Mesenchymal stem cell (in vitro differentiated cells and primary cell): Measurements from ENCODE around the gene ACSM6.

ENCODE experiments used
- DNase-seq: peaks from one replicate; pipeline ENCODE4 v3.0.0-alpha.2; 2013
- H2AFZ ChIP-seq: one replicate; pipeline ENCODE4 v1.6.1; 2013; ENCODE audit warnings: low read depth, mild to moderate bottlenecking, control low read depth, inconsistent platforms, low read length, moderate library complexity
- H2AK5ac ChIP-seq: 2 replicates; pipeline ENCODE4 v1.6.1; 2013; ENCODE audit warnings: low read length, moderate library complexity, mild to moderate bottlenecking, inconsistent platforms; ENCODE audit not compliant: severe bottlenecking
- H2BK120ac ChIP-seq: one replicate; pipeline ENCODE4 v1.6.1; 2013; ENCODE audit warnings: low read depth, mild to moderate bottlenecking, inconsistent platforms, low read length, moderate library complexity
- H2BK12ac ChIP-seq, 2 experiments: one replicate each; pipeline ENCODE4 v1.6.1; 2013; ENCODE audit warnings: inconsistent platforms in 2 of 2, low read length in 2 of 2, mild to moderate bottlenecking in 2 of 2, moderate library complexity in 2 of 2, control low read depth in 1 of 2
- H2BK15ac ChIP-seq: one replicate; pipeline ENCODE4 v1.6.1; 2013; ENCODE audit warnings: mild to moderate bottlenecking, low read depth, inconsistent platforms; ENCODE audit not compliant: poor library complexity, severe bottlenecking
- H2BK5ac ChIP-seq: 2 replicates; pipeline ENCODE4 v1.6.1; 2013; ENCODE audit warnings: low read depth, mild to moderate bottlenecking, low read length, control low read depth, inconsistent platforms; ENCODE audit not compliant: poor library complexity, severe bottlenecking
- H3K14ac ChIP-seq, 2 experiments: one replicate each; pipeline ENCODE4 v1.6.1; 2013; ENCODE audit warnings: inconsistent platforms in 2 of 2, low read length in 2 of 2, control low read depth in 1 of 2, mild to moderate bottlenecking in 1 of 2, moderate library complexity in 1 of 2
- H3K18ac ChIP-seq, 2 experiments: one replicate each; pipeline ENCODE4 v1.6.1; 2013; ENCODE audit warnings: inconsistent platforms in 2 of 2, low read length in 2 of 2, control low read depth in 1 of 2, low read depth in 1 of 2, mild to moderate bottlenecking in 1 of 2
- H3K23ac ChIP-seq, 2 experiments: one replicate each; pipeline ENCODE4 v1.6.1; 2013; ENCODE audit warnings: inconsistent platforms in 2 of 2, low read length in 2 of 2, mild to moderate bottlenecking in 2 of 2, moderate library complexity in 2 of 2, control low read depth in 1 of 2
- H3K27ac ChIP-seq: 2 replicates; pipeline ENCODE4 v1.5.1; 2013; ENCODE audit warnings: mild to moderate bottlenecking, moderate library complexity, low read length, control low read depth, inconsistent platforms; ENCODE audit not compliant: poor library complexity, severe bottlenecking
- H3K27me3 ChIP-seq, 2 experiments: 2 replicates each; pipeline versions ENCODE4 v1.6.1 to v1.7.0; 2013; ENCODE audit warnings: low read length in 2 of 2, mild to moderate bottlenecking in 2 of 2, moderate library complexity in 2 of 2, control low read depth in 1 of 2, inconsistent platforms in 1 of 2; ENCODE audit not compliant: control insufficient read depth in 1 of 2, insufficient read depth in 1 of 2
- H3K36me3 ChIP-seq, 2 experiments: 2 replicates each; pipeline versions ENCODE4 v1.6.1 to v1.7.0; 2013; ENCODE audit warnings: low read length in 2 of 2, control low read depth in 1 of 2, inconsistent platforms in 1 of 2, low read depth in 1 of 2, mild to moderate bottlenecking in 1 of 2; ENCODE audit not compliant: insufficient read depth in 2 of 2, control insufficient read depth in 1 of 2
- H3K4ac ChIP-seq, 2 experiments: one replicate each; pipeline ENCODE4 v1.6.1; 2013; ENCODE audit warnings: inconsistent platforms in 2 of 2, low read length in 2 of 2, mild to moderate bottlenecking in 2 of 2, moderate library complexity in 2 of 2, control low read depth in 1 of 2, low read depth in 1 of 2
- H3K4me1 ChIP-seq: 2 replicates; pipeline ENCODE4 v1.6.1; 2013; ENCODE audit warnings: low read depth, low read length, control low read depth; ENCODE audit not compliant: control insufficient read depth, insufficient read depth
- H3K4me2 ChIP-seq: 2 replicates; pipeline ENCODE4 v1.6.1; 2013; ENCODE audit warnings: low read length, mild to moderate bottlenecking, inconsistent platforms; ENCODE audit not compliant: poor library complexity, severe bottlenecking
- H3K4me3 ChIP-seq, 2 experiments: 2 replicates each; pipeline versions ENCODE4 v1.5.1 to v1.7.0; 2013; ENCODE audit warnings: low read length in 2 of 2, mild to moderate bottlenecking in 2 of 2, control low read depth in 1 of 2, low read depth in 1 of 2; ENCODE audit not compliant: insufficient read depth in 1 of 2
- H3K79me1 ChIP-seq: replicated peaks from 2 replicates; pipeline ENCODE4 v1.6.1; 2013; ENCODE audit warnings: mild to moderate bottlenecking, control low read depth, low read length, inconsistent platforms; ENCODE audit not compliant: poor library complexity, severe bottlenecking
- H3K9ac ChIP-seq: 2 replicates; pipeline ENCODE4 v1.7.0; 2013; ENCODE audit warnings: mild to moderate bottlenecking, low read length, moderate library complexity
- H3K9me3 ChIP-seq: 2 replicates; pipeline ENCODE4 v1.7.0; 2013; ENCODE audit warnings: mild to moderate bottlenecking, low read length; ENCODE audit not compliant: control insufficient read depth
- H4K8ac ChIP-seq: one replicate; pipeline ENCODE4 v1.6.1; 2013; ENCODE audit warnings: inconsistent platforms, mild to moderate bottlenecking, low read length, moderate library complexity
- H4K91ac ChIP-seq: one replicate; pipeline ENCODE4 v1.6.1; 2013; ENCODE audit warnings: mild to moderate bottlenecking, low read length, inconsistent platforms
- WGBS: methylation state at CpG from one replicate; pipeline ENCODE4 v1.1.7; 2013; ENCODE audit warnings: mixed read lengths; 5-methylcytosine and 5-hydroxymethylcytosine counted together

ACSM6 gene

GRCh38 chr10:95241533-95241932, 47.5 kb downstream of the ACSM6 start:
- Histone ChIP-seq H3K27me3 (no peaks in the 10 kb centered on the region), H3K4me3 (no peak overlapping the region), H4K91ac (no peak overlapping the region), H3K4me1 (peaks cover 18% of the 10 kb centered on the region), H2BK12ac (no peak overlapping the region), H3K9ac (no peak overlapping the region), H2BK15ac (no peak overlapping the region), H2BK120ac (no peak overlapping the region), H3K18ac (no peak overlapping the region), H3K79me1 (peaks cover 11% of the 10 kb centered on the region), H3K14ac (no peak overlapping the region), H3K23ac (no peak overlapping the region), H4K8ac (no peak overlapping the region), H3K4ac (no peak overlapping the region), H2AFZ (no peak overlapping the region), H3K9me3 (peaks cover 4% of the 10 kb centered on the region), H2BK5ac (no peak overlapping the region), H2AK5ac (no peak overlapping the region), H3K4me2 (no peak overlapping the region), H3K27ac (no peak overlapping the region), H3K36me3 (peaks cover 0 to 44% of the 10 kb centered on the region in 2 experiments)
- DNase-seq, result no peak
- 93% methylated on average over 2 of the region's 4 CpGs for WGBS

GRCh38 chr10:95242581-95243317, 48.7 kb downstream of the ACSM6 start:
- no peak overlapping the region for H3K18ac ChIP-seq
- no peak overlapping the region for H3K9ac ChIP-seq
- H3K23ac ChIP-seq, result no peak overlapping the region
- no peak overlapping the region for H3K4me2 ChIP-seq
- peak overlapping the region; percentile 3 for H2AK5ac ChIP-seq
- no peak overlapping the region for H2BK120ac ChIP-seq
- H4K91ac ChIP-seq, result no peak overlapping the region
- H4K8ac ChIP-seq, result no peak overlapping the region
- H3K4me1 ChIP-seq, result peaks cover 19% of the 10 kb centered on the region
- no peak overlapping the region for H2BK12ac ChIP-seq
- no peak overlapping the region for H3K14ac ChIP-seq
- no peaks in the 10 kb centered on the region for H3K27me3 ChIP-seq
- H3K36me3 ChIP-seq, result peaks cover 0 to 35% of the 10 kb centered on the region in 2 experiments
- no peak overlapping the region for H3K27ac ChIP-seq
- no peak overlapping the region for H2AFZ ChIP-seq
- no peak overlapping the region for H2BK15ac ChIP-seq
- H3K79me1 ChIP-seq, result peaks cover 11% of the 10 kb centered on the region
- H3K9me3 ChIP-seq, result peaks cover 4% of the 10 kb centered on the region
- no peak overlapping the region for H3K4ac ChIP-seq
- DNase-seq, result peak; percentile 65
- 85% methylated on average over 8 of the region's 8 CpGs for WGBS
- no peak overlapping the region for H2BK5ac ChIP-seq
- H3K4me3 ChIP-seq, result no peak overlapping the region

- Histone ChIP-seq H3K36me3 (peaks cover 0 to 30% of the 10 kb centered on the region in 2 experiments), H2BK12ac (no peak overlapping the region), H3K9me3 (peaks cover 4% of the 10 kb centered on the region), H2AFZ (no peak overlapping the region), H3K23ac (no peak overlapping the region), H3K79me1 (peaks cover 10% of the 10 kb centered on the region), H3K4ac (no peak overlapping the region), H2BK15ac (no peak overlapping the region), H2AK5ac (no peak overlapping the region), H2BK120ac (no peak overlapping the region), H4K91ac (no peak overlapping the region), H3K4me2 (no peak overlapping the region), H3K4me3 (no peak overlapping the region), H3K4me1 (peaks cover 20% of the 10 kb centered on the region), H3K27me3 (no peaks in the 10 kb centered on the region), H3K9ac (no peak overlapping the region), H2BK5ac (no peak overlapping the region), H3K27ac (no peak overlapping the region), H4K8ac (no peak overlapping the region), H3K14ac (no peak overlapping the region), H3K18ac (no peak overlapping the region)
- DNase-seq, result no peak
- WGBS, result 71% methylated on average over 3 of the region's 3 CpGs
Observed at GRCh38 chr10:95243318-95243617, 49.2 kb downstream of the ACSM6 start.

GRCh38 chr10:95244152-95244551, 50.1 kb downstream of the ACSM6 start:
- Histone ChIP-seq H3K79me1 (peaks cover 12% of the 10 kb centered on the region), H2BK5ac (no peak overlapping the region), H3K27ac (no peak overlapping the region), H2AFZ (no peak overlapping the region), H3K27me3 (no peaks in the 10 kb centered on the region), H3K4me1 (peaks cover 26% of the 10 kb centered on the region), H4K8ac (no peak overlapping the region), H2BK120ac (no peak overlapping the region), H3K23ac (no peak overlapping the region), H3K9ac (no peak overlapping the region), H3K4ac (no peak overlapping the region), H3K9me3 (peaks cover 4% of the 10 kb centered on the region), H3K36me3 (peaks cover 0 to 33% of the 10 kb centered on the region in 2 experiments), H3K4me2 (no peak overlapping the region), H4K91ac (no peak overlapping the region), H2BK12ac (no peak overlapping the region), H3K4me3 (no peak overlapping the region), H3K14ac (no peak overlapping the region), H2BK15ac (no peak overlapping the region), H2AK5ac (no peak overlapping the region), H3K18ac (no peak overlapping the region)
- no peak for DNase-seq
- WGBS, result 91% methylated on average over 2 of the region's 2 CpGs
